Pancreas (tissue), 10 donors: Measurements from ENCODE around the gene DNAH6. TPM values are rescaled to one million over a fixed set of nuclear protein-coding genes. Genes with fewer than 3 reads are reported as not detected.

ENCODE experiments used
- ATAC-seq, 4 donors: fragments of 200-7000 bp; cut with Tn5 transposase; one replicate each; pipeline versions ENCODE4 v1.8.0 to v1.9.1; 2020; ENCODE audit warnings: mild to moderate bottlenecking in 4 of 4, moderate library complexity in 4 of 4
- DNase-seq, 6 donors: peaks; one replicate each; pipeline ENCODE4 v3.0.0-alpha.2; 2020
- FAIRE-seq: peaks from 2 replicates; lab custom pipeline; 2012; peaks lifted over from hg19 to GRCh38; lab: Jason Lieb, UNC
- H3K27ac ChIP-seq, 4 donors: fragments of 200-600 bp; sonication (generic); 1 replicate in 3 of 4; 2 replicates in 1 of 4; pipeline versions ENCODE4 v1.5.0 to v1.8.0; 2020
- H3K27me3 ChIP-seq, 4 donors: fragments of 200-600 bp; one replicate each; pipeline ENCODE4 v1.8.0; 2021
- H3K36me3 ChIP-seq, 3 donors: fragments of 200-600 bp; sonication (generic) in 1 of 3; one replicate each; pipeline versions ENCODE4 v1.5.0 to v1.8.0; 2020 to 2021
- H3K4me1 ChIP-seq, 3 donors: fragments of 200-600 bp; one replicate each; pipeline ENCODE4 v1.8.0; 2021
- H3K4me3 ChIP-seq, 4 donors: fragments of 200-600 bp; sonication (generic) in 2 of 4; one replicate each; pipeline versions ENCODE4 v1.5.0 to v1.8.0; 2020 to 2021
- H3K9me3 ChIP-seq, 4 donors: fragments of 200-600 bp; one replicate each; pipeline ENCODE4 v1.8.0; 2021
- CTCF ChIP-seq, 4 donors: fragments of 200-600 bp; sonication (generic) in 3 of 4; IDR thresholded peaks; one replicate each; pipeline versions ENCODE4 v1.5.0 to v1.8.0; 2021; ENCODE audit warnings: antibody characterized with exemption in 4 of 4
- WGBS, 2 donors: extraction: QIAGEN DNeasy Blood & Tissue Kit; methylation state at CpG; one replicate each; pipeline ENCODE4 v1.1.7; 2013; 5-methylcytosine and 5-hydroxymethylcytosine counted together
- intact Hi-C, 3 donors: fragments of 100-400 bp; cut with DNase I; formaldehyde crosslinking; loops; one replicate each; pipeline versions ENCODE4 v1.11.1 to v1.14.2; 2022
- polyA plus RNA-seq, 2 donors: library from polyadenylated mRNA; stranded (reverse); fragments of 200-250 nt; gene quantifications; one replicate each; pipeline ENCODE4 v1.2.3, GENCODE V29; 2013
- total RNA-seq, 6 donors: library from RNA; stranded (reverse); fragmentation: NEBNext Ultra II Directional in 4 of 6; extraction: Animal tissue kit (Norgen Biotek cat#: 25700) in 4 of 6; gene quantifications; one replicate each; pipeline versions ENCODE4 v1.2.1 to v1.2.4, GENCODE V29; 2021 to 2023
- donor health status: healthy with polysubstance abuse.
- donor health status: DM: no; HTN: no; CAD: no; lungs with moderate emphysema.
- donor health status: DM: no; HTN: no; CAD: no.
- donor health status: control.
- donor health status: control.
- donor health status: Bipolar disorder and iron deficiency.
- donor health status: DM: yes; HTN: yes; CAD: no.
- donor health status: DM: no; HTN: no; CAD: no.
- donor health status: DM: no; HTN: no; CAD: no.
- donor health status: DM: yes; HTN: yes; CAD: no.

The DNAH6 gene
- total and polyA plus RNA-seq, 8 donors: 0.19 to 1.6 (median 0.81) TPM

DNA sequence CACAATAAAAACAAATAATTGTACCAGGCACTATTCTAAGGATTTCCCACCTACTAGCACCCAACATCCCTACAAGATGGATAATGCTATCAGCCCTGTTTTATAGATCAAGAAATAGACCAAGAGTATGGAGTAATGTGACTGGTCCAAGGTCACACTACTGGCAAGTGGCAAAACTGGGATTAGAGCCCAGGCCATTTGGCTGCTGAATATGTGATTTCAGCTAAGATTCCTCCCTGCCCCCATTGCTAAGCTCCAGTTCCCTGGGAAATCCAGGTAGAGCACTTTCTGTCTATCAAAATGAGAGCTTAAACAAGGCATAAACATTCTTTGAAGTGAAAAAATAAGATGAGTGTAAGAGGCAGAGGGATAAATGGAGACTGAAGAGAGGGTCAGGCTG, 157.8 kb downstream of the DNAH6 start:
- no peaks in the 10 kb centered on the region for H3K36me3 ChIP-seq
- FAIRE-seq (no peak), ATAC-seq (peak in 2 of 4 donors; percentile 22 to 69)

GRCh38 chr2:84674586-84674985, 158.3 kb downstream of the DNAH6 start:
- FAIRE-seq (no peak), DNase-seq (no peak), ATAC-seq (no peak)
- Histone ChIP-seq H3K27ac (no peak overlapping the region), H3K36me3 (no peaks in the 10 kb centered on the region), H3K27me3 (no peaks in the 10 kb centered on the region), H3K4me3 (no peak overlapping the region), H3K4me1 (no peaks in the 10 kb centered on the region), H3K9me3 (no peaks in the 10 kb centered on the region)
- 42 to 50% methylated on average over 5 of the region's 5 CpGs for WGBS, 2 donors
- no peak for TF ChIP-seq CTCF (IDR thresholded peaks at IDR 0.05)
- intact Hi-C loops: no loop called here

More for the DNA sequence above, 157.8 kb downstream of the DNAH6 start:
- Histone ChIP-seq H3K4me3 (no peak overlapping the region), H3K4me1 (no peaks in the 10 kb centered on the region), H3K27ac (no peak overlapping the region), H3K9me3 (no peaks in the 10 kb centered on the region), H3K27me3 (no peaks in the 10 kb centered on the region)
- intact Hi-C loops: no loop called here
- DNase-seq: peak in 2 of 6 donors; percentile 15 to 18
- no peak for TF ChIP-seq CTCF (IDR thresholded peaks at IDR 0.05)

- FAIRE-seq (no peak), DNase-seq (no peak), ATAC-seq (no peak)
- no peaks in the 10 kb centered on the region for H3K36me3 ChIP-seq
- H3K4me3 ChIP-seq: no peak overlapping the region
- H3K27ac ChIP-seq: no peak overlapping the region
- intact Hi-C loops: no loop called here
- H3K4me1 ChIP-seq: no peaks in the 10 kb centered on the region
- no peak for TF ChIP-seq CTCF (IDR thresholded peaks at IDR 0.05)
- H3K9me3 ChIP-seq: no peaks in the 10 kb centered on the region
- WGBS, 2 donors: 56% methylated on average over 1 of the region's 1 CpG
- H3K27me3 ChIP-seq: no peaks in the 10 kb centered on the region
Measured at GRCh38 chr2:84676295-84676694, 160.0 kb downstream of the DNAH6 start.

- H3K27ac ChIP-seq: no peak overlapping the region
- 80 to 88% methylated on average over 2 of the region's 2 CpGs for WGBS, 2 donors
- no peak for ATAC-seq
- H3K4me3 ChIP-seq: no peak overlapping the region
- H3K36me3 ChIP-seq: no peaks in the 10 kb centered on the region
- no peak for TF ChIP-seq CTCF (IDR thresholded peaks at IDR 0.05)
- H3K27me3 ChIP-seq: no peaks in the 10 kb centered on the region
- DNase-seq: no peak
- no peak for FAIRE-seq
- intact Hi-C loops: no loop called here
- no peaks in the 10 kb centered on the region for H3K4me1 ChIP-seq
- H3K9me3 ChIP-seq: no peaks in the 10 kb centered on the region
Measured at GRCh38 chr2:84678214-84678613, 161.9 kb downstream of the DNAH6 start.

DNA sequence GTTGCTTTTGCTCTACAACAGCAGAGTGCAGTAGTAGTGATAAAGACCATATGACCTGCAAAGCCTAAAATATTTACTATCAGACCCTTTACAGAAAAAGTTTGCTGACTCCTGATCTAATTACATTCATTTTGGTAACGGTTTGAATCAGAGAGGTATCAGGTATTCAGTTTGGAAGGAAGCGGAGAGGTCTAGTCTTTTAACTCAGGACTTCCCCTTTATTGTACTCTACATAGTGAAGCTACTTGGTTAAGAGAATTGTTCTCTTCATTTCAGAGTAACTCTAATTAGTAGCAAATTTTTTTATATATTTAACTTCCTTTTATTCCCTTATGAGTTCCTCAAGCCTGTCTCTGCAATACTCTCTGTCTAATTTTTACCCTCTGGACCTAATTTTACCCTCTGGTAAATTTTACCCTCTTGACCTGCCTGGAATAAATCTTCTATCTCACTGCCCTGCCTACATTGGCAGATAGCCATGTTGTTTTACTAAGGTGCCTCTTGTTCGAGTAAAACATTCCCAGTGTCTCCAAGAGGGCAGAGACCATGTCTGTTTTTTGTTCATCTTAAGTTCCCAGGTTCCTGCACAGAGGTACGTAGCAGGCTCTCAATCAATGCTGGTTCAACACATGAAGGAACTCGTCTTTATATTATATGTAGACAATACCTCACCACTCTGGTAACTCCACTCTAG, 170.6 kb downstream of the DNAH6 start:
- DNase-seq: no peak
- no peak overlapping the region for H3K27ac ChIP-seq
- no peaks in the 10 kb centered on the region for H3K27me3 ChIP-seq
- WGBS, 2 donors: 42 to 47% methylated on average over 5 of the region's 5 CpGs
- H3K4me3 ChIP-seq: no peak overlapping the region
- ATAC-seq: peak in 2 of 4 donors; percentile 27 to 56
- no peaks in the 10 kb centered on the region for H3K36me3 ChIP-seq
- intact Hi-C loops: no loop called here
- no peak for TF ChIP-seq CTCF (IDR thresholded peaks at IDR 0.05)
- H3K9me3 ChIP-seq: no peaks in the 10 kb centered on the region
- no peak for FAIRE-seq
- no peaks in the 10 kb centered on the region for H3K4me1 ChIP-seq
